ENCODE data around the gene BTG3.

DNA sequence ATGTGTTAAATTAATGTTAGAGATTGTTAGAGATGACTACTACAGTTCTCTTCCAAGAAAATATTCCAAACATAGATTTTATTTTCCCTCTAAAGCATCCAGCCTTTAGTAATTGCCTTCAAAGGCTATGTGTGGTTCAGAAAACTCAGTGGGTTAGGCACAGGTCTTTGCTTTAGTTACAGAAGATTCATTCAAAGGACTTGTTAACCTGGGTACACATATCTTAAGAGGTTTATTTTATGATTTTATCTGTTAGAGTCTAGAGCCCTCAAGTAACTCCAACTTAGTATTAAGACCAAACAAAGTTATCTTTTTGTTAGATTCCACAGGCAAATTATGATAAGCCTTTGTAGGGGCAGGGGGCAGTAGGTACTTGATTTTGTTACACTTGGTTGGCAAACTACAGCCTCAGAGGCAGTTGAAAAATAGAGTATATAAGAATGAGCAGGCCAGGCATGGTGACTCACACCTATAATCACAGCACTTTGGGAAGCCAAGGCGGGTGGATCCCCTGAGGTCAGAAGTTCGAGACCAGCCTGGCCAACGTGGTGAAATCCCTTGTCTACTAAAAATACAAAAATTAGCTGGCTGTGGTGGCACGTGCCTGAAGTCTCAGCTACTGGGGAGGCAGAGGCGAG is 61.9 kb downstream of the BTG3 start:
- TF ChIP-seq CTCF (IDR thresholded peaks at IDR 0.05) = no peak
- no peak for TF ChIP-seq POLR2A (IDR thresholded peaks at IDR 0.05)
- TF ChIP-seq EP300 (IDR thresholded peaks at IDR 0.05) = no peak
